MM.1S (cell line): ENCODE measurements around the gene GFRA1.

Experiments
- DNase-seq: peaks from one replicate; pipeline ENCODE4 v3.0.0-alpha.2; 2015
- H2AFZ ChIP-seq: fragments of 300-600 bp; sonication (generic); 2 replicates; pipeline ENCODE4 v1.6.0; 2016; ENCODE audit warnings: antibody characterized with exemption, low read length
- H3F3A ChIP-seq: fragments of 300-600 bp; sonication (generic); 2 replicates; pipeline ENCODE4 v1.6.1; 2016; ENCODE audit warnings: mild to moderate bottlenecking, antibody characterized with exemption, low read length, moderate library complexity, mixed read lengths; ENCODE audit not compliant: insufficient read depth
- H3K27ac ChIP-seq: fragments of 300-600 bp; sonication (generic); 2 replicates; pipeline ENCODE4 v1.5.1; 2016; ENCODE audit warnings: mild to moderate bottlenecking, low read length
- H3K27me3 ChIP-seq: fragments of 300-600 bp; sonication (generic); replicated peaks from 2 replicates; pipeline ENCODE4 v1.6.0; 2016; ENCODE audit warnings: low read length; ENCODE audit not compliant: insufficient read depth
- H3K36me3 ChIP-seq: fragments of 300-600 bp; sonication (generic); replicated peaks from 2 replicates; pipeline ENCODE4 v1.6.1; 2016; ENCODE audit warnings: mild to moderate bottlenecking, low read length, mixed read lengths; ENCODE audit not compliant: insufficient read depth
- H3K4me1 ChIP-seq: fragments of 300-600 bp; sonication (generic); 2 replicates; pipeline ENCODE4 v1.6.1; 2016; ENCODE audit warnings: low read length, mixed read lengths
- H3K4me2 ChIP-seq: fragments of 300-600 bp; sonication (generic); 2 replicates; pipeline ENCODE4 v1.6.0; 2016; ENCODE audit warnings: low read depth, low read length
- H3K4me3 ChIP-seq: fragments of 300-600 bp; sonication (generic); 2 replicates; pipeline ENCODE4 v1.5.1; 2016; ENCODE audit warnings: low read length, mixed read lengths
- H3K79me2 ChIP-seq: fragments of 300-600 bp; sonication (generic); 2 replicates; pipeline ENCODE4 v1.6.1; 2016; ENCODE audit warnings: mixed run types, low read length, mixed read lengths
- H3K9ac ChIP-seq: fragments of 300-600 bp; sonication (generic); 2 replicates; pipeline ENCODE4 v1.6.1; 2016; ENCODE audit warnings: low read length, mixed read lengths
- H3K9me2 ChIP-seq: fragments of 300-600 bp; sonication (generic); replicated peaks from 2 replicates; pipeline ENCODE4 v1.6.1; 2016; ENCODE audit warnings: mild to moderate bottlenecking, low read length, mixed read lengths; ENCODE audit not compliant: insufficient read depth
- H3K9me3 ChIP-seq: fragments of 300-600 bp; sonication (generic); replicated peaks from 2 replicates; pipeline ENCODE4 v1.6.1; 2016; ENCODE audit warnings: mild to moderate bottlenecking, low read length, mixed read lengths; ENCODE audit not compliant: insufficient read depth
- H4K20me1 ChIP-seq: fragments of 300-600 bp; sonication (generic); 2 replicates; pipeline ENCODE4 v1.6.1; 2016; ENCODE audit warnings: mild to moderate bottlenecking, low read length, moderate library complexity, mixed read lengths; ENCODE audit not compliant: insufficient read depth
- EZH2 ChIP-seq: fragments of 300-600 bp; sonication (generic); optimal IDR thresholded peaks from 2 replicates; pipeline ENCODE3; 2017; ENCODE audit warnings: low read depth, mild to moderate bottlenecking, antibody characterized with exemption, low read length, mixed read lengths
- EZH2phosphoT487 ChIP-seq: fragments of 300-600 bp; sonication (generic); IDR thresholded peaks from 2 replicates; pipeline ENCODE4 v1.6.1; 2018; ENCODE audit warnings: antibody characterized with exemption, low read length
- TF ChIP-seq, protein P1 (sequence below): fragments of 300-600 bp; sonication (generic); IDR thresholded peaks from 2 replicates; pipeline ENCODE4 v1.5.1; 2016; ENCODE audit warnings: antibody characterized with exemption, low read length, mixed read lengths

Gene GFRA1

DNA sequence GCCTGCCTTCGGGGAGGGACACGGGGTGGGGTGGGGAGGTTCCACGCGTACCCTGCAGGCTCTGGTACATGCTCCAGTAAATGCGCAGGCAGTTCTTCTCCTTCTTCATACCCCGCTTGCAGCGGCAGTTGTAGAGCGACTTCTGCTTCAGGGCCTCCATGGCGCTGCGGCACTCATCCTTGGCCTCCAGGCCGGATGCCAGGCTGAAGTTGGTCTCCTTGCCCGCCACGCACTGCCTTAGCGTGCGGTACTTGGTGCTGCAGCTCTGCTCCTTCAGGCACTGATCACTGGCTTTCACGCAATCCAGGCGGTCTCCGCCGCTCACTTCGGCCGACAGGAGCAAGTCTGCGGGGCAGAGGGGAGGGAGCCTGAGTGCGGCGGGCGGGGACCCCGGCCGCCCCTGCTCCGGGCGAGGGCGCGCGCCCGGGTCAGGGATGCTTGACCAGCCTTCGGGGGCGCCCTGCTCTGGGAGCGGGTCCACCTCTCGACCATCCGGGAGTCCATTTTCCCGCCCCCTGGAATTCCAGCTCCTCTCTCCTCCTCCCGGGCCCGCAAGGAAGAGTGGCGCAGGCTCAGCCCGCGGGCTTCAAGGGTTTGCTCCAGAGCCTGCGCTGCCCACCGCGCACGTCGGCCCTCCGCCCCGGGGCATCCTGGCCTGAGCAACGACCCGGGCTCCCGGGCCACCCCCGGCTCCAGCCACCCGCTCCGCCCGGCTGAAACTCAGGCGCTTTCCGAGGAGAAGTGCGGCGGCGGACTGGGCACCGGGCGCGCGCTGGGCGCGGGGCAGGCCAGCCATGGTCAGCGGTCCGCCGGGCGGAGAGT is 2.0 kb downstream of the GFRA1 start:
- Histone ChIP-seq H3K9ac (no peak overlapping the region), H3K79me2 (no peaks in the 10 kb centered on the region), H2AFZ (no peak overlapping the region), H4K20me1 (no peaks in the 10 kb centered on the region), H3K9me3 (no peaks in the 10 kb centered on the region), H3F3A (no peaks in the 10 kb centered on the region), H3K9me2 (no peaks in the 10 kb centered on the region), H3K27ac (no peak overlapping the region), H3K4me3 (no peak overlapping the region), H3K36me3 (no peaks in the 10 kb centered on the region), H3K4me2 (no peak overlapping the region), H3K4me1 (no peaks in the 10 kb centered on the region), H3K27me3 (0 out of 2 replicates have a peak, but pooled peaks cover 3% of the 10 kb centered on the region)
- DNase-seq: no peak
- TF ChIP-seq, protein P1, sequence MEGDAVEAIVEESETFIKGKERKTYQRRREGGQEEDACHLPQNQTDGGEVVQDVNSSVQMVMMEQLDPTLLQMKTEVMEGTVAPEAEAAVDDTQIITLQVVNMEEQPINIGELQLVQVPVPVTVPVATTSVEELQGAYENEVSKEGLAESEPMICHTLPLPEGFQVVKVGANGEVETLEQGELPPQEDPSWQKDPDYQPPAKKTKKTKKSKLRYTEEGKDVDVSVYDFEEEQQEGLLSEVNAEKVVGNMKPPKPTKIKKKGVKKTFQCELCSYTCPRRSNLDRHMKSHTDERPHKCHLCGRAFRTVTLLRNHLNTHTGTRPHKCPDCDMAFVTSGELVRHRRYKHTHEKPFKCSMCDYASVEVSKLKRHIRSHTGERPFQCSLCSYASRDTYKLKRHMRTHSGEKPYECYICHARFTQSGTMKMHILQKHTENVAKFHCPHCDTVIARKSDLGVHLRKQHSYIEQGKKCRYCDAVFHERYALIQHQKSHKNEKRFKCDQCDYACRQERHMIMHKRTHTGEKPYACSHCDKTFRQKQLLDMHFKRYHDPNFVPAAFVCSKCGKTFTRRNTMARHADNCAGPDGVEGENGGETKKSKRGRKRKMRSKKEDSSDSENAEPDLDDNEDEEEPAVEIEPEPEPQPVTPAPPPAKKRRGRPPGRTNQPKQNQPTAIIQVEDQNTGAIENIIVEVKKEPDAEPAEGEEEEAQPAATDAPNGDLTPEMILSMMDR: no peak
- TF ChIP-seq EZH2phosphoT487 (no peak), EZH2 (no peak)

DNA sequence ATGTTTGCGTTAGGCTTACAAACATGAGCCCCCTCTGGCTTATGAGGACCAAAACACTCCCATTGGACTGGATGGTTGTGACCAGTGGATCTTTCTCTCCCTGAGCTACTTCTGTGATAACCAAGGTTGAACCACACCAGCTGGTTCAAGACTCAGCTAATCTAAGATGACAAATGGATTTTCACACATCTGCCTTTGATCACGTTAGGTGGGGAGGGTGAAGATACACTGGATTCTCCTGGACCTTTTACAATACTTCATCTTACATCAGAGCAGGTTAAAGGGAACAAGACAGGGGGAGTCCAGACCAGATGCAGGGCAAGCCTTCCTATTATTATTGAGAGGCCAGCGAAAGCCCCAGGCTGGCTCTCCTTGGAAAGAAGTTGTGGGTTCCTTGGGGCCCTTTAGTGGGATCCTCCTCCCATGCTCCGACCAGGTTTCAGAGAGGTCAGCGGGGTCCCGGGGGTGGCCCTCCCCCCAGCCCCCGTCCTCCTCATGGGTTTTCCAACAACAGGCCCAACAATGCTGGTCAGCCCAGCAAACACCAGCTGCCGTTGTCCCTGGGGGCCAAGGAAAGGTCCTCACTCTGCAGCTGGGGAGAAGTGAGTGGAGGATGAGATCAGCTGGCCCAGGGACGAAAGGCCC is 2.8 kb downstream of the GFRA1 start:
- H3K79me2 ChIP-seq: no peaks in the 10 kb centered on the region
- no peaks in the 10 kb centered on the region for H3F3A ChIP-seq
- no peak overlapping the region for H3K27ac ChIP-seq
- H3K4me3 ChIP-seq: no peak overlapping the region
- no peaks in the 10 kb centered on the region for H4K20me1 ChIP-seq
- H3K9me2 ChIP-seq: no peaks in the 10 kb centered on the region
- DNase-seq: no peak
- no peaks in the 10 kb centered on the region for H3K9me3 ChIP-seq
- H3K36me3 ChIP-seq: no peaks in the 10 kb centered on the region
- no peaks in the 10 kb centered on the region for H3K4me1 ChIP-seq
- 0 out of 2 replicates have a peak, but pooled peaks cover 3% of the 10 kb centered on the region for H3K27me3 ChIP-seq
- H3K4me2 ChIP-seq: no peak overlapping the region
- no peak overlapping the region for H2AFZ ChIP-seq
- H3K9ac ChIP-seq: no peak overlapping the region
- TF ChIP-seq, protein P1: no peak
- TF ChIP-seq EZH2phosphoT487 (no peak), EZH2 (no peak)

DNA sequence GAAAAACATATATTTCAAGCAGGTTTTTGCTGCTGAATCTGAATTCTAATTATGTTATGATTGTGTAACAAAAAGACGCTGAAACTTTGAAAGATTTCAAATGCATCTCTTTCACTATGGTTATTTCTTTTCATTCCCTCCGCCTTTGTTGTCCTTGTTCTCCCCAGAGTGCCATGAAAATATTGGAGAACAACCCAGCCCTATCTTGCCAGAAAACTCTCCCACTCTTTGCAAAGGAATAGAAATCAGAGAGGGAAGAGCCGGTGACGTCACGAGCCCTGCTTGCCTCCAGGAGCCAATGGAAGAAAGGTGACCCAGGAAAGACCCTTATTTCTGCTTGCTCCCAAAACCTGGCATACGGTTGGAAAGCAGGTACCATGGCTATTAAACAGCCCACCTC is 3.4 kb downstream of the GFRA1 start:
- Histone ChIP-seq H3K4me2 (no peak overlapping the region), H3K27ac (no peak overlapping the region), H3K9ac (no peak overlapping the region), H3K9me3 (no peaks in the 10 kb centered on the region), H3K79me2 (no peaks in the 10 kb centered on the region), H3K4me1 (no peaks in the 10 kb centered on the region), H3K9me2 (no peaks in the 10 kb centered on the region), H2AFZ (no peak overlapping the region), H3F3A (no peaks in the 10 kb centered on the region), H3K27me3 (no peaks in the 10 kb centered on the region), H3K4me3 (no peak overlapping the region), H3K36me3 (no peaks in the 10 kb centered on the region), H4K20me1 (no peaks in the 10 kb centered on the region)
- TF ChIP-seq EZH2: no peak
- no peak for DNase-seq

DNA sequence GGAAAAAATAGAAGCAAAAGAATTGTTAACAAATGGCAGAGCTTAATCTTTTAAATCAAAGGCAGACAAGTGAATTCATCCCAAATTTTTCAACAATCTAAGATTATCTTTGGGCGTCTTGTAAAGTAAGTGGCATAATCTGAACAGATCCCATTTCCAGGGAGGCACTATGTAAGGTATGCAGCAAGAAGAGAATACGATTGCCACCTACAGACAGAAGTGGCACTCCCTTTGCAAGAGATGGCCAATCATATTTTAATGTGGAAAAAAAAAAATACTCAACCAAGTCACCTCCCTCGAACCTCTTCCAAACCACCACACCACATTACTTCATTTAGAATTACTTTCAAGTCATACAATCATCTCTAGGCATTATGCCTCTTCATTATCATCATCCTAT is 4.0 kb downstream of the GFRA1 start:
- H3K4me2 ChIP-seq: no peak overlapping the region
- H3K4me1 ChIP-seq: no peaks in the 10 kb centered on the region
- H4K20me1 ChIP-seq: no peaks in the 10 kb centered on the region
- H3K9me2 ChIP-seq: no peaks in the 10 kb centered on the region
- no peaks in the 10 kb centered on the region for H3K27me3 ChIP-seq
- H3K27ac ChIP-seq: no peak overlapping the region
- no peaks in the 10 kb centered on the region for H3F3A ChIP-seq
- no peak overlapping the region for H3K9ac ChIP-seq
- H3K36me3 ChIP-seq: no peaks in the 10 kb centered on the region
- no peak overlapping the region for H3K4me3 ChIP-seq
- DNase-seq: no peak
- TF ChIP-seq, protein P1: no peak
- TF ChIP-seq EZH2 (no peak), EZH2phosphoT487 (no peak)
- no peaks in the 10 kb centered on the region for H3K79me2 ChIP-seq
- H3K9me3 ChIP-seq: no peaks in the 10 kb centered on the region
- no peak overlapping the region for H2AFZ ChIP-seq
